ENCODE measurements around the gene TNIK.

GRCh38 chr3:171021377-171021776 is 438.8 kb downstream of the TNIK start:
- TF ChIP-seq CTCF (IDR thresholded peaks at IDR 0.05) (no peak), ZFX (IDR thresholded peaks at IDR 0.05; ENCODE audit: borderline replicate concordance) (no peak)
